DND-41 (cell line): Measurements from ENCODE around the gene DOCK3.

Experiments
- ATAC-seq: fragments of 200-7000 bp; cut with Tn5 transposase; 3 replicates; pipeline ENCODE4 v1.9.1; 2021; ENCODE audit warnings: low read depth; ENCODE audit not compliant: insufficient read depth
- DNase-seq: peaks from one replicate; pipeline ENCODE4 v3.0.0-alpha.2; 2020
- H2AFZ ChIP-seq: 2 replicates; pipeline ENCODE4 v1.6.0; 2012; ENCODE audit warnings: low read depth, low read length
- H3K27ac ChIP-seq: 2 replicates; pipeline ENCODE4 v1.5.1; 2012; ENCODE audit warnings: low read length, inconsistent platforms
- H3K27me3 ChIP-seq: fragments of 200-600 bp; sonication (generic); 2 replicates; pipeline ENCODE4 v1.6.0; 2012; ENCODE audit warnings: low read length, mild to moderate bottlenecking, inconsistent platforms; ENCODE audit not compliant: insufficient read depth, poor library complexity
- H3K36me3 ChIP-seq: 2 replicates; pipeline ENCODE4 v1.5.1; 2012; ENCODE audit warnings: low read length, inconsistent platforms; ENCODE audit not compliant: insufficient read depth
- H3K4me1 ChIP-seq: 2 replicates; pipeline ENCODE4 v1.5.1; 2012; ENCODE audit warnings: mild to moderate bottlenecking, low read length; ENCODE audit not compliant: insufficient read depth
- H3K4me2 ChIP-seq: 2 replicates; pipeline ENCODE4 v1.6.0; 2012; ENCODE audit warnings: mild to moderate bottlenecking, moderate library complexity, low read length, inconsistent platforms; ENCODE audit not compliant: insufficient read depth
- H3K4me3 ChIP-seq, 2 experiments: fragments of 200-600 bp in 1 of 2; shearing (Covaris generic) in 1 of 2; 2 replicates each; pipeline ENCODE4 v1.5.1; 2012 to 2016; ENCODE audit warnings: inconsistent platforms in 2 of 2, low read length in 2 of 2, mild to moderate bottlenecking in 2 of 2, low read depth in 1 of 2, moderate library complexity in 1 of 2
- H3K79me2 ChIP-seq: 2 replicates; pipeline ENCODE4 v1.6.0; 2012; ENCODE audit warnings: low read length, inconsistent platforms; ENCODE audit not compliant: insufficient read depth
- H3K9ac ChIP-seq: 2 replicates; pipeline ENCODE4 v1.6.0; 2012; ENCODE audit warnings: low read depth, mild to moderate bottlenecking, inconsistent platforms, low read length, moderate library complexity
- H3K9me3 ChIP-seq: 2 replicates; pipeline ENCODE4 v1.5.1; 2012; ENCODE audit warnings: low read length, moderate library complexity, mild to moderate bottlenecking, inconsistent platforms; ENCODE audit not compliant: insufficient read depth, severe bottlenecking
- H4K20me1 ChIP-seq: 2 replicates; pipeline ENCODE4 v1.6.0; 2012; ENCODE audit warnings: low read length; ENCODE audit not compliant: insufficient read depth
- CTCF ChIP-seq: IDR thresholded peaks from 2 replicates; pipeline ENCODE4 v1.5.1; 2012; ENCODE audit warnings: borderline replicate concordance, low read length, moderate library complexity, mild to moderate bottlenecking; ENCODE audit not compliant: poor library complexity, severe bottlenecking; ENCODE audit errors: extremely low read depth
- EZH2 ChIP-seq: IDR thresholded peaks from 3 replicates; pipeline ENCODE4 v1.6.1; 2012; ENCODE audit warnings: borderline replicate concordance, low read depth, mild to moderate bottlenecking, moderate library complexity, low read length, inconsistent platforms; ENCODE audit not compliant: severe bottlenecking

The DOCK3 gene

GRCh38 chr3:51216291-51216690 lies 541.6 kb downstream of the DOCK3 start:
- no peak overlapping the region for H3K9ac ChIP-seq
- ATAC-seq (no peak), DNase-seq (no peak)
- H3K4me1 ChIP-seq: no peaks in the 10 kb centered on the region
- no peaks in the 10 kb centered on the region for H3K36me3 ChIP-seq
- TF ChIP-seq CTCF (no peak), EZH2 (no peak)
- no peaks in the 10 kb centered on the region for H3K9me3 ChIP-seq
- no peaks in the 10 kb centered on the region for H3K27me3 ChIP-seq
- H3K27ac ChIP-seq: no peak overlapping the region
- no peak overlapping the region for H3K4me2 ChIP-seq
- H2AFZ ChIP-seq: no peak overlapping the region
- no peaks in the 10 kb centered on the region for H4K20me1 ChIP-seq
- H3K4me3 ChIP-seq: no peak overlapping the region
- no peaks in the 10 kb centered on the region for H3K79me2 ChIP-seq

GRCh38 chr3:51221959-51222358 lies 547.2 kb downstream of the DOCK3 start:
- Histone ChIP-seq H3K79me2 (no peaks in the 10 kb centered on the region), H3K27me3 (peaks cover 24% of the 10 kb centered on the region), H3K4me1 (no peaks in the 10 kb centered on the region), H3K4me3 (no peak overlapping the region), H3K9me3 (no peaks in the 10 kb centered on the region), H2AFZ (no peak overlapping the region), H3K27ac (no peak overlapping the region), H3K36me3 (no peaks in the 10 kb centered on the region), H3K9ac (no peak overlapping the region), H4K20me1 (no peaks in the 10 kb centered on the region), H3K4me2 (no peak overlapping the region)
- no peak for ATAC-seq
- no peak for TF ChIP-seq CTCF
- DNase-seq: no peak

GRCh38 chr3:51224283-51224682 lies 549.6 kb downstream of the DOCK3 start:
- H3K36me3 ChIP-seq: no peaks in the 10 kb centered on the region
- no peaks in the 10 kb centered on the region for H4K20me1 ChIP-seq
- no peak overlapping the region for H3K9ac ChIP-seq
- TF ChIP-seq CTCF: no peak
- no peak for TF ChIP-seq EZH2
- no peak overlapping the region for H3K27ac ChIP-seq
- ATAC-seq (no peak), DNase-seq (no peak)
- H2AFZ ChIP-seq: no peak overlapping the region
- H3K27me3 ChIP-seq: peaks cover 29% of the 10 kb centered on the region
- no peaks in the 10 kb centered on the region for H3K4me1 ChIP-seq
- no peak overlapping the region for H3K4me2 ChIP-seq
- H3K4me3 ChIP-seq: no peak overlapping the region
- H3K9me3 ChIP-seq: no peaks in the 10 kb centered on the region
- no peaks in the 10 kb centered on the region for H3K79me2 ChIP-seq

- Histone ChIP-seq H3K27me3 (peaks cover 29% of the 10 kb centered on the region), H3K9me3 (no peaks in the 10 kb centered on the region), H3K4me2 (no peak overlapping the region), H3K4me3 (no peak overlapping the region), H2AFZ (no peak overlapping the region), H3K79me2 (no peaks in the 10 kb centered on the region), H3K4me1 (no peaks in the 10 kb centered on the region), H3K36me3 (no peaks in the 10 kb centered on the region), H3K9ac (no peak overlapping the region), H4K20me1 (no peaks in the 10 kb centered on the region), H3K27ac (no peak overlapping the region)
- no peak for TF ChIP-seq CTCF
- no peak for TF ChIP-seq EZH2
- DNase-seq: no peak
- ATAC-seq: no peak
Observed at GRCh38 chr3:51224843-51225242, 550.1 kb downstream of the DOCK3 start.
